IMR-90 (cell line): ENCODE results near the gene IQCK. TPM values are rescaled to one million over a fixed set of nuclear protein-coding genes. Genes with fewer than 3 reads are reported as not detected.
A peak's percentile ranks its signal among the peaks of the same experiment; 100 is the strongest.

Experiments
- ATAC-seq: fragments of 200-7000 bp; cut with Tn5 transposase; 2 replicates; pipeline ENCODE4 v1.9.1; 2020; ENCODE audit warnings: low read depth, mild to moderate bottlenecking, moderate library complexity
- BruUV-seq: library from RNA; stranded (reverse); fragments of 400-500 nt; replicated peaks from 2 replicates; lab custom pipeline; 2021; lab: Mats Ljungman, UMichigan
- CTCF ChIA-PET: fragments of 300-600 bp; formaldehyde crosslinking; extraction: SDS; loops from one replicate; lab custom pipeline; 2021; ENCODE audit warnings: antibody characterized with exemption; lab: Yijun Ruan, JAX
- POLR2A ChIA-PET: fragments of 300-600 bp; sonication (Branson Sonifier 250); formaldehyde crosslinking; loops from one replicate; lab custom pipeline; 2022; ENCODE audit warnings: antibody characterized with exemption; ENCODE audit not compliant: unreplicated experiment; lab: Charles Lee
- DNase-seq: peaks from one replicate; pipeline ENCODE4 v3.0.0; 2013
- H2AFZ ChIP-seq: replicated peaks from 2 replicates; pipeline ENCODE3; 2013; ENCODE audit warnings: low read length, mild to moderate bottlenecking; ENCODE audit not compliant: poor library complexity
- H2AK5ac ChIP-seq: 2 replicates; pipeline ENCODE4 v1.6.1; 2013; ENCODE audit warnings: low read depth, low read length, inconsistent platforms
- H2AK9ac ChIP-seq: replicated peaks from 2 replicates; pipeline ENCODE3; 2013; ENCODE audit warnings: mild to moderate bottlenecking, low read depth, low read length, moderate library complexity; ENCODE audit not compliant: poor library complexity
- H2BK120ac ChIP-seq: 2 replicates; pipeline ENCODE4 v1.6.1; 2013; ENCODE audit warnings: low read depth, low read length, inconsistent platforms
- H2BK15ac ChIP-seq: 3 replicates; pipeline ENCODE4 v1.6.1; 2013; ENCODE audit warnings: low read depth, low read length, inconsistent platforms
- H2BK20ac ChIP-seq: 2 replicates; pipeline ENCODE4 v1.6.1; 2013; ENCODE audit warnings: low read depth, mild to moderate bottlenecking, inconsistent platforms, low read length, moderate library complexity
- H2BK5ac ChIP-seq: 2 replicates; pipeline ENCODE4 v1.6.1; 2013; ENCODE audit warnings: mild to moderate bottlenecking, low read depth, low read length, inconsistent platforms; ENCODE audit not compliant: poor library complexity, severe bottlenecking
- H3K14ac ChIP-seq: replicated peaks from 2 replicates; pipeline ENCODE4 v1.6.1; 2013; ENCODE audit warnings: low read depth, low read length, inconsistent platforms
- H3K18ac ChIP-seq: 2 replicates; pipeline ENCODE4 v1.6.1; 2013; ENCODE audit warnings: low read depth, low read length, control low read depth
- H3K23ac ChIP-seq: 2 replicates; pipeline ENCODE4 v1.6.1; 2013; ENCODE audit warnings: low read depth, low read length, inconsistent platforms
- H3K27ac ChIP-seq: 2 replicates; pipeline ENCODE4 v1.5.1; 2013; ENCODE audit warnings: mild to moderate bottlenecking, control low read depth, low read length; ENCODE audit not compliant: insufficient read depth
- H3K27me3 ChIP-seq: 2 replicates; pipeline ENCODE4 v1.6.1; 2013; ENCODE audit warnings: low read length; ENCODE audit not compliant: control insufficient read depth, insufficient read depth
- H3K36me3 ChIP-seq: 2 replicates; pipeline ENCODE4 v1.6.1; 2013; ENCODE audit warnings: low read length, mixed read lengths; ENCODE audit not compliant: control insufficient read depth, insufficient read depth
- H3K4ac ChIP-seq: 2 replicates; pipeline ENCODE4 v1.6.1; 2013; ENCODE audit warnings: low read depth, low read length, inconsistent platforms
- H3K4me1 ChIP-seq: 2 replicates; pipeline ENCODE4 v1.6.1; 2013; ENCODE audit warnings: low read length, mixed read lengths; ENCODE audit not compliant: control insufficient read depth, insufficient read depth
- H3K4me2 ChIP-seq: 2 replicates; pipeline ENCODE4 v1.6.1; 2013; ENCODE audit warnings: low read depth, mild to moderate bottlenecking, control low read depth, low read length, moderate library complexity
- H3K4me3 ChIP-seq: 2 replicates; pipeline ENCODE4 v1.5.1; 2013; ENCODE audit warnings: low read depth, mild to moderate bottlenecking, control low read depth, low read length, moderate library complexity; ENCODE audit not compliant: insufficient read depth
- H3K56ac ChIP-seq: 2 replicates; pipeline ENCODE4 v1.6.1; 2013; ENCODE audit warnings: low read length, inconsistent platforms; ENCODE audit not compliant: insufficient read depth; ENCODE audit errors: extremely low read depth
- H3K79me1 ChIP-seq, 2 experiments: 2 replicates each; pipeline ENCODE4 v1.6.1; 2013; ENCODE audit warnings: low read length in 2 of 2, inconsistent platforms in 1 of 2, low read depth in 1 of 2
- H3K9ac ChIP-seq: 2 replicates; pipeline ENCODE4 v1.6.1; 2013; ENCODE audit warnings: low read depth, low read length, control low read depth
- H3K9me1 ChIP-seq: 2 replicates; pipeline ENCODE4 v1.6.1; 2013; ENCODE audit warnings: low read length, inconsistent platforms; ENCODE audit not compliant: insufficient read depth
- H3K9me3 ChIP-seq: 2 replicates; pipeline ENCODE4 v1.6.1; 2013; ENCODE audit warnings: low read length; ENCODE audit not compliant: control insufficient read depth, insufficient read depth
- H4K20me1 ChIP-seq: 2 replicates; pipeline ENCODE4 v1.6.1; 2013; ENCODE audit warnings: low read length, inconsistent platforms; ENCODE audit not compliant: insufficient read depth
- H4K5ac ChIP-seq: 2 replicates; pipeline ENCODE4 v1.6.1; 2013; ENCODE audit warnings: mild to moderate bottlenecking, low read depth, low read length, control low read depth
- H4K8ac ChIP-seq, 2 experiments: 2 replicates each; pipeline ENCODE4 v1.6.1; 2013; ENCODE audit warnings: low read depth in 2 of 2, low read length in 2 of 2, control low read depth in 1 of 2, inconsistent platforms in 1 of 2
- H4K91ac ChIP-seq: 2 replicates; pipeline ENCODE4 v1.6.1; 2013; ENCODE audit warnings: low read depth, low read length, inconsistent platforms; ENCODE audit not compliant: insufficient read depth
- CHD1 ChIP-seq: IDR thresholded peaks from 2 replicates; pipeline ENCODE4 v1.6.1; 2012; ENCODE audit warnings: low read depth, low read length, improper control_type of control experiment
- ELK1 ChIP-seq: fragments of 150-350 bp; IDR thresholded peaks from 2 replicates; pipeline ENCODE4 v1.6.1; 2016; ENCODE audit warnings: low read depth, mild to moderate bottlenecking, low read length, moderate library complexity, borderline replicate concordance
- FOS ChIP-seq: fragments of 150-350 bp; IDR thresholded peaks from 2 replicates; pipeline ENCODE4 v1.6.1; 2016; ENCODE audit warnings: low read depth, low read length
- MAFK ChIP-seq: IDR thresholded peaks from 2 replicates; pipeline ENCODE4 v1.6.1; 2012; ENCODE audit warnings: low read depth, low read length, improper control_type of control experiment
- MXI1 ChIP-seq: IDR thresholded peaks from 2 replicates; pipeline ENCODE4 v1.6.1; 2012; ENCODE audit warnings: low read depth, mild to moderate bottlenecking, low read length, moderate library complexity, borderline replicate concordance
- POLR2A ChIP-seq: IDR thresholded peaks from 2 replicates; pipeline ENCODE4 v1.6.1; 2012; ENCODE audit warnings: mild to moderate bottlenecking, low read depth, low read length
- RAD21 ChIP-seq: IDR thresholded peaks from 2 replicates; pipeline ENCODE4 v1.6.1; 2012; ENCODE audit warnings: low read length, improper control_type of control experiment
- RFX5 ChIP-seq: IDR thresholded peaks from 2 replicates; pipeline ENCODE4 v1.8.0; 2012; ENCODE audit warnings: low read depth, mild to moderate bottlenecking, low read length, moderate library complexity
- SMC3 ChIP-seq: fragments of 150-350 bp; IDR thresholded peaks from 2 replicates; pipeline ENCODE4 v1.6.1; 2016; ENCODE audit warnings: low read depth, mild to moderate bottlenecking, antibody characterized with exemption, low read length, moderate library complexity
- WGBS, 2 experiments: methylation state at CpG; one replicate each; pipeline versions ENCODE4 v1.1.5 to v1.1.7; 2013; ENCODE audit warnings: missing lambda C conversion rate in 2 of 2; ENCODE audit not compliant: insufficient read length in 1 of 2; ENCODE audit errors: extremely low coverage in 2 of 2; 5-methylcytosine and 5-hydroxymethylcytosine counted together
- dilution Hi-C: fragments of 300-500 bp; cut with HindIII; formaldehyde crosslinking; loops from one replicate; pipeline ENCODE4 v1.14.3; 2018; ENCODE audit warnings: low sequenced_read_pairs; ENCODE audit not compliant: unreplicated experiment
- in situ Hi-C: fragments of 300-500 bp; cut with MboI; formaldehyde crosslinking; loops from 3 replicates; pipeline ENCODE4 v1.14.3; 2019; ENCODE audit warnings: low sequenced_read_pairs, inconsistent platforms, mixed read lengths
- intact Hi-C: fragments of 100-400 bp; cut with micrococcal nuclease; formaldehyde crosslinking; loops from 2 replicates; pipeline ENCODE4 v1.10.0; 2022
- polyA plus RNA-seq, 3 experiments: library from polyadenylated mRNA; depleted of rRNA; stranded (reverse); fragments of >200 nt; gene quantifications; 2 replicates each; pipeline ENCODE4 v1.2.3, GENCODE V29; 2012; ENCODE audit warnings: low replicate concordance in 1 of 3
- total RNA-seq: library from RNA; depleted of rRNA; stranded (reverse); fragments of >200 nt; gene quantifications from 2 replicates; pipeline ENCODE4 v1.2.3, GENCODE V29; 2012
- TF ChIP-seq, protein P1 (sequence below): fragments of 150-350 bp; IDR thresholded peaks from 2 replicates; pipeline ENCODE4 v1.6.1; 2017; ENCODE audit warnings: mild to moderate bottlenecking, antibody characterized with exemption, low read length, low read depth
- TF ChIP-seq, protein P2 (sequence below): conservative IDR thresholded peaks from 2 replicates; pipeline ENCODE4 v1.5.1; 2012; ENCODE audit warnings: mild to moderate bottlenecking, low read depth, low read length, improper control_type of control experiment

Gene IQCK
- total and polyA plus RNA-seq, 2 of the 4 experiments (the other 2 are of a cell fraction): 4.1 to 5.4 TPM

DNA sequence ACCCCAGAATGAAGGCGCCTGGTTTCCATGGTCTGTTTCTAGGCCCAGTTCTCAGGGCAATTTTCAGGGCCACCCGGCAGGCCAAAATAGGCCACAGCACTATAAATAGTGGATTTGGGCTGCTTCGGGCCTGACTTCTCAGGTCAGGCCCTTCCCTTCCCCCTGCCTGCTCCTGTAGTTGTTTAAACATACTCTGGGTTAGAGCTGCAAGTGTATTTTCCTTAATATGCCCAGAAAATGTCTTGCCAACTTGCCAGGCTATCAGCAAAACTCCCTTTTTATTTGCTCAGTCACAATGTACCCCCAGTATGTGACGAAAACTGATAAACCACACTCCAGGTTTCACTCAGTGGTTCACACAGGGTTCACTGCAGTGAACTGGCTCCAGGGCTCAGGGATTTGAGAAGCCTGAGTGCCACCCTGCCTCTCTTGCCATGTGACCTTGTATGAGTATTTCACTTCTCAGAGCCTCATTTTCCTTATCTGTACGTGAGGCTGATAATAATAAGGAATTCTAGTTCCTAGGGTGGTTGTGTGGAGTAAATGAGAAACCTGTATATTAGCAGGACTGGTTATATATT, 90.1 kb downstream of the IQCK start:
- dilution Hi-C loops (no loop called here), intact Hi-C loops (loop anchor here (5.0 kb wide), 1 partner anchor 56 kb away; no protein-coding TSS in a partner anchor), in situ Hi-C loops (no loop called here)
- Histone ChIP-seq H2BK15ac (no peak overlapping the region), H3K27ac (no peak overlapping the region), H3K27me3 (no peaks in the 10 kb centered on the region), H3K4me1 (peaks cover 13% of the 10 kb centered on the region), H4K5ac (no peak overlapping the region), H2AFZ (no peak overlapping the region), H2BK20ac (peak overlapping the region; percentile 48; the same call in 1 of the 2 replicates), H3K4me2 (no peak overlapping the region), H2AK9ac (no peak overlapping the region), H3K23ac (no peak overlapping the region), H3K9me1 (peaks cover 8% of the 10 kb centered on the region), H3K4ac (peak overlapping the region; percentile 10; the same call in 1 of the 2 replicates), H3K18ac (no peak overlapping the region; the same call in 1 of the 2 replicates), H3K4me3 (no peak overlapping the region), H4K20me1 (no peaks in the 10 kb centered on the region; the same call in 1 of the 2 replicates), H4K8ac (peak overlapping the region; percentile 3 to 41; a peak in 1 of 4 replicates), H3K9ac (no peak overlapping the region), H3K36me3 (no peaks in the 10 kb centered on the region), H3K79me1 (no peaks in the 10 kb centered on the region), H3K14ac (no peak overlapping the region), H2BK5ac (no peak overlapping the region), H2BK120ac (0 out of 2 replicates have a peak overlapping the region, but pooled peaks have one; percentile 12), H3K56ac (no peak overlapping the region), H2AK5ac (0 out of 2 replicates have a peak overlapping the region, but pooled peaks have one; percentile 3), H4K91ac (peak overlapping the region; percentile 6; the same call in 1 of the 2 replicates), H3K9me3 (peaks cover 8% of the 10 kb centered on the region)
- no CpG with 5 or more reads among the region's 5 CpGs for WGBS, 2 experiments
- CTCF ChIA-PET: no interaction called here
- TF ChIP-seq, protein P1, sequence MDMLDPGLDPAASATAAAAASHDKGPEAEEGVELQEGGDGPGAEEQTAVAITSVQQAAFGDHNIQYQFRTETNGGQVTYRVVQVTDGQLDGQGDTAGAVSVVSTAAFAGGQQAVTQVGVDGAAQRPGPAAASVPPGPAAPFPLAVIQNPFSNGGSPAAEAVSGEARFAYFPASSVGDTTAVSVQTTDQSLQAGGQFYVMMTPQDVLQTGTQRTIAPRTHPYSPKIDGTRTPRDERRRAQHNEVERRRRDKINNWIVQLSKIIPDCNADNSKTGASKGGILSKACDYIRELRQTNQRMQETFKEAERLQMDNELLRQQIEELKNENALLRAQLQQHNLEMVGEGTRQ: no peak
- TF ChIP-seq SMC3: no peak
- TF ChIP-seq ELK1: no peak
- no peak for TF ChIP-seq FOS
- no peak for TF ChIP-seq CHD1
- TF ChIP-seq MXI1: no peak
- TF ChIP-seq RFX5: no peak
- TF ChIP-seq RAD21: no peak
- TF ChIP-seq POLR2A: no peak
- TF ChIP-seq, protein P2, sequence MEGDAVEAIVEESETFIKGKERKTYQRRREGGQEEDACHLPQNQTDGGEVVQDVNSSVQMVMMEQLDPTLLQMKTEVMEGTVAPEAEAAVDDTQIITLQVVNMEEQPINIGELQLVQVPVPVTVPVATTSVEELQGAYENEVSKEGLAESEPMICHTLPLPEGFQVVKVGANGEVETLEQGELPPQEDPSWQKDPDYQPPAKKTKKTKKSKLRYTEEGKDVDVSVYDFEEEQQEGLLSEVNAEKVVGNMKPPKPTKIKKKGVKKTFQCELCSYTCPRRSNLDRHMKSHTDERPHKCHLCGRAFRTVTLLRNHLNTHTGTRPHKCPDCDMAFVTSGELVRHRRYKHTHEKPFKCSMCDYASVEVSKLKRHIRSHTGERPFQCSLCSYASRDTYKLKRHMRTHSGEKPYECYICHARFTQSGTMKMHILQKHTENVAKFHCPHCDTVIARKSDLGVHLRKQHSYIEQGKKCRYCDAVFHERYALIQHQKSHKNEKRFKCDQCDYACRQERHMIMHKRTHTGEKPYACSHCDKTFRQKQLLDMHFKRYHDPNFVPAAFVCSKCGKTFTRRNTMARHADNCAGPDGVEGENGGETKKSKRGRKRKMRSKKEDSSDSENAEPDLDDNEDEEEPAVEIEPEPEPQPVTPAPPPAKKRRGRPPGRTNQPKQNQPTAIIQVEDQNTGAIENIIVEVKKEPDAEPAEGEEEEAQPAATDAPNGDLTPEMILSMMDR: no peak
- no peak for TF ChIP-seq MAFK
- BruUV-seq: no TSS peak
- ATAC-seq (no peak), DNase-seq (no peak)
- POLR2A ChIA-PET: no interaction called here
